ENCODE results near the gene PPTC7. TPM values are rescaled to one million over a fixed set of nuclear protein-coding genes. Genes with fewer than 3 reads are reported as not detected.
A peak's percentile ranks its signal among the peaks of the same experiment; 100 is the strongest.

The PPTC7 gene
- total and polyA plus RNA-seq, 2 of the 13 experiments (the other 11 are each of a cell fraction or from before 2014, with no cell fraction given) = 4.8 to 12.3 TPM

GRCh38 chr12:110591451-110592051 lies 8.4 kb upstream of the PPTC7 start (continued):
- TF ChIP-seq SETDB1 (CRISPR knock-in tag; IDR thresholded peaks at IDR 0.05; ENCODE audit: borderline replicate concordance) = no peak
- TF ChIP-seq SRSF1 (optimal IDR thresholded peaks at IDR 0.05; ENCODE audit: low read depth, low read length) = no peak
- TF ChIP-seq HNF4G (IDR thresholded peaks at IDR 0.05; ENCODE audit: borderline replicate concordance, low read depth, low read length) = peak; percentile 82
- TF ChIP-seq HNF4G (CRISPR knock-in tag; IDR thresholded peaks at IDR 0.05; ENCODE audit: borderline replicate concordance, low read depth) = peak; percentile 78; the same call in 1 of the 2 replicates
- peak; percentile 73; the same call in 1 of the 2 replicates for TF ChIP-seq ZNF362 (CRISPR knock-in tag; IDR thresholded peaks at IDR 0.05; ENCODE audit: borderline replicate concordance)
- TF ChIP-seq MXD4 (CRISPR knock-in tag; IDR thresholded peaks at IDR 0.05) = 0 out of 2 replicates have a peak, but pooled peaks have one; percentile 19
- no peak for TF ChIP-seq ZNF720 (CRISPR knock-in tag; IDR thresholded peaks at IDR 0.05)
- no peak for TF ChIP-seq MBD4 (IDR thresholded peaks at IDR 0.05; ENCODE audit: borderline replicate concordance, low read length)
- no peak for TF ChIP-seq ZNF577 (CRISPR knock-in tag; IDR thresholded peaks at IDR 0.05; ENCODE audit: borderline replicate concordance, low read depth)
- TF ChIP-seq HIC2 (CRISPR knock-in tag; IDR thresholded peaks at IDR 0.05; ENCODE audit: low read depth) = no peak
- TF ChIP-seq ADNP (CRISPR knock-in tag; IDR thresholded peaks at IDR 0.05) = no peak
- peak; percentile 30; the same call in 1 of the 2 replicates for TF ChIP-seq UBTF (CRISPR knock-in tag; IDR thresholded peaks at IDR 0.05)
- no peak for TF ChIP-seq NFE2L1 (CRISPR knock-in tag; IDR thresholded peaks at IDR 0.05; ENCODE audit: borderline replicate concordance)
- TF ChIP-seq ATF2 (CRISPR knock-in tag; IDR thresholded peaks at IDR 0.05) = peak; percentile 74; the same call in 1 of the 2 replicates
- no peak for TF ChIP-seq ZNF180 (CRISPR knock-in tag; IDR thresholded peaks at IDR 0.05; ENCODE audit: borderline replicate concordance, low read depth)
- no peak for TF ChIP-seq SNAPC4 (CRISPR knock-in tag; IDR thresholded peaks at IDR 0.05)
- no peak for TF ChIP-seq ZNF335 (CRISPR knock-in tag; IDR thresholded peaks at IDR 0.05)
